Sigmoid colon (tissue), 7 donors: ENCODE results near the gene TBCD. TPM values are rescaled to one million over a fixed set of nuclear protein-coding genes. Genes with fewer than 3 reads are reported as not detected.

Experiments
- DNase-seq: peaks from one replicate; pipeline ENCODE4 v3.0.0-alpha.2; 2019
- H3K27ac ChIP-seq, 4 donors: fragments of 200-600 bp; sonication (generic); one replicate each; pipeline ENCODE4 v1.5.1; 2016 to 2019; ENCODE audit warnings: mild to moderate bottlenecking in 1 of 4
- H3K27me3 ChIP-seq, 3 donors: fragments of 200-600 bp; sonication (generic); one replicate each; pipeline ENCODE4 v1.5.1; 2019; ENCODE audit warnings: mild to moderate bottlenecking in 1 of 3
- H3K36me3 ChIP-seq, 4 donors: fragments of 200-600 bp; sonication (generic); one replicate each; pipeline ENCODE4 v1.5.1; 2016 to 2019
- H3K4me1 ChIP-seq, 4 donors: fragments of 200-600 bp; sonication (generic); one replicate each; pipeline ENCODE4 v1.5.1; 2017 to 2019
- H3K4me3 ChIP-seq, 4 donors: fragments of 200-600 bp; sonication (generic); one replicate each; pipeline ENCODE4 v1.5.1; 2017 to 2019; ENCODE audit warnings: mild to moderate bottlenecking in 2 of 4, moderate library complexity in 1 of 4
- H3K9me3 ChIP-seq, 4 donors: fragments of 200-600 bp in 3 of 4; sonication (generic) in 3 of 4; one replicate each; pipeline versions ENCODE4 v1.5.1 to v1.6.1; 2013 to 2019
- CTCF ChIP-seq, 4 experiments: fragments of 450-650 bp in 3 of 4; fragments of 200-600 bp in 1 of 4; IDR thresholded peaks; one replicate each; pipeline ENCODE4 v1.5.1; 2016 to 2019; ENCODE audit warnings: antibody characterized with exemption in 4 of 4, mild to moderate bottlenecking in 3 of 4, moderate library complexity in 2 of 4
- EP300 ChIP-seq, 4 donors: sonication (generic); formaldehyde crosslinking; IDR thresholded peaks; one replicate each; pipeline ENCODE4 v1.6.1; 2017; ENCODE audit warnings: antibody characterized with exemption in 4 of 4
- POLR2A ChIP-seq, 2 donors: fragments of 450-650 bp; IDR thresholded peaks; one replicate each; pipeline ENCODE4 v1.6.1; 2016; ENCODE audit warnings: antibody characterized with exemption in 2 of 2, mild to moderate bottlenecking in 2 of 2, moderate library complexity in 2 of 2
- POLR2AphosphoS5 ChIP-seq, 4 donors: sonication (generic); formaldehyde crosslinking; IDR thresholded peaks; one replicate each; pipeline ENCODE4 v1.6.1; 2017; ENCODE audit warnings: antibody characterized with exemption in 4 of 4
- WGBS, 2 donors: extraction: QIAGEN DNeasy Blood & Tissue Kit; methylation state at CpG; one replicate each; pipeline ENCODE4 v1.1.7; 2013; 5-methylcytosine and 5-hydroxymethylcytosine counted together
- intact Hi-C: fragments of 100-400 bp; cut with DNase I; formaldehyde crosslinking; loops from one replicate; pipeline ENCODE4 v1.15.1; 2023
- polyA plus RNA-seq, 3 donors: library from polyadenylated mRNA; stranded (reverse); fragments of 200-250 nt; gene quantifications; one replicate each; pipeline ENCODE4 v1.2.3, GENCODE V29; 2013
- total RNA-seq, 4 donors: library from RNA; depleted of rRNA; stranded (reverse); fragments of >200 nt; gene quantifications; one replicate each; pipeline ENCODE4 v1.1.0, GENCODE V29; 2016
- donor health status: healthy with polysubstance abuse.
- donor health status: Bipolar disorder and iron deficiency.
- donor health status: healthy.

The TBCD gene
- total and polyA plus RNA-seq, 7 donors: 11.1 to 77.4 (median 34.2) TPM

- DNase-seq: peak; percentile 46
- H3K27ac ChIP-seq: no peak overlapping the region
- no peak overlapping the region for H3K4me3 ChIP-seq
- no peaks in the 10 kb centered on the region for H3K4me1 ChIP-seq
- H3K9me3 ChIP-seq: peaks cover 0 to under 1% (median 0%) of the 10 kb centered on the region in 4 donors
- H3K27me3 ChIP-seq: no peaks in the 10 kb centered on the region
- TF ChIP-seq POLR2A (IDR thresholded peaks at IDR 0.05): no peak
- TF ChIP-seq CTCF (IDR thresholded peaks at IDR 0.05): no peak
- no peak for TF ChIP-seq EP300 (IDR thresholded peaks at IDR 0.05)
- no peak for TF ChIP-seq POLR2AphosphoS5 (IDR thresholded peaks at IDR 0.05)
- peaks cover 25 to 88% (median 52%) of the 10 kb centered on the region in 4 donors for H3K36me3 ChIP-seq
- intact Hi-C loops: no loop called here
- 91 to 93% methylated on average over 26 of the region's 26 CpGs for WGBS, 2 donors
Measured at GRCh38 chr17:82938873-82939620, 187.2 kb downstream of the TBCD start.

GRCh38 chr17:82939621-82940135 lies 187.8 kb downstream of the TBCD start:
- H3K4me1 ChIP-seq: no peaks in the 10 kb centered on the region
- no peaks in the 10 kb centered on the region for H3K27me3 ChIP-seq
- no peak for DNase-seq
- H3K36me3 ChIP-seq: peaks cover 25 to 88% (median 53%) of the 10 kb centered on the region in 4 donors
- H3K27ac ChIP-seq: no peak overlapping the region
- intact Hi-C loops: no loop called here
- no peak overlapping the region for H3K4me3 ChIP-seq
- TF ChIP-seq POLR2AphosphoS5 (IDR thresholded peaks at IDR 0.05) (no peak), CTCF (IDR thresholded peaks at IDR 0.05) (no peak), EP300 (IDR thresholded peaks at IDR 0.05) (no peak), POLR2A (IDR thresholded peaks at IDR 0.05) (no peak)
- H3K9me3 ChIP-seq: peaks cover 4 to 7% (median 5%) of the 10 kb centered on the region in 4 donors
- WGBS, 2 donors: 86 to 90% methylated on average over 10 of the region's 10 CpGs

- TF ChIP-seq POLR2AphosphoS5 (IDR thresholded peaks at IDR 0.05): no peak
- TF ChIP-seq POLR2A (IDR thresholded peaks at IDR 0.05): no peak
- no peak for TF ChIP-seq EP300 (IDR thresholded peaks at IDR 0.05)
- TF ChIP-seq CTCF (IDR thresholded peaks at IDR 0.05): no peak
- intact Hi-C loops: no loop called here
- H3K4me1 ChIP-seq: no peaks in the 10 kb centered on the region
- no peak overlapping the region for H3K4me3 ChIP-seq
- H3K36me3 ChIP-seq: peaks cover 25 to 93% (median 59%) of the 10 kb centered on the region in 4 donors
- H3K27me3 ChIP-seq: no peaks in the 10 kb centered on the region
- peak; percentile 58 for DNase-seq
- H3K27ac ChIP-seq: no peak overlapping the region
- WGBS, 2 donors: 91 to 93% methylated on average over 27 of the region's 27 CpGs
- peaks cover 10 to 13% (median 11%) of the 10 kb centered on the region in 4 donors for H3K9me3 ChIP-seq
Measured at GRCh38 chr17:82940226-82941020, 188.6 kb downstream of the TBCD start.

GRCh38 chr17:82941021-82942001 lies 189.4 kb downstream of the TBCD start:
- no peak overlapping the region for H3K4me3 ChIP-seq
- peaks cover 25 to 91% (median 60%) of the 10 kb centered on the region in 4 donors for H3K36me3 ChIP-seq
- H3K27ac ChIP-seq: no peak overlapping the region
- intact Hi-C loops: no loop called here
- no peaks in the 10 kb centered on the region for H3K4me1 ChIP-seq
- 94 to 95% methylated on average over 36 of the region's 36 CpGs for WGBS, 2 donors
- no peak for TF ChIP-seq POLR2AphosphoS5 (IDR thresholded peaks at IDR 0.05)
- TF ChIP-seq CTCF (IDR thresholded peaks at IDR 0.05): no peak
- TF ChIP-seq EP300 (IDR thresholded peaks at IDR 0.05): no peak
- TF ChIP-seq POLR2A (IDR thresholded peaks at IDR 0.05): no peak
- peak; percentile 45 for DNase-seq
- H3K27me3 ChIP-seq: no peaks in the 10 kb centered on the region
- H3K9me3 ChIP-seq: peaks cover 10 to 17% (median 15%) of the 10 kb centered on the region in 4 donors
